IMR-90 (cell line): ENCODE results near the gene ZNF335. TPM values are rescaled to one million over a fixed set of nuclear protein-coding genes. Genes with fewer than 3 reads are reported as not detected.

Source experiments
- ATAC-seq: fragments of 200-7000 bp; cut with Tn5 transposase; 2 replicates; pipeline ENCODE4 v1.9.1; 2020; ENCODE audit warnings: low read depth, mild to moderate bottlenecking, moderate library complexity
- BruUV-seq: library from RNA; stranded (reverse); fragments of 400-500 nt; replicated peaks from 2 replicates; lab custom pipeline; 2021; lab: Mats Ljungman, UMichigan
- CTCF ChIA-PET: fragments of 300-600 bp; formaldehyde crosslinking; extraction: SDS; loops from one replicate; lab custom pipeline; 2021; ENCODE audit warnings: antibody characterized with exemption; lab: Yijun Ruan, JAX
- POLR2A ChIA-PET: fragments of 300-600 bp; sonication (Branson Sonifier 250); formaldehyde crosslinking; loops from one replicate; lab custom pipeline; 2022; ENCODE audit warnings: antibody characterized with exemption; ENCODE audit not compliant: unreplicated experiment; lab: Charles Lee
- DNase-seq: peaks from one replicate; pipeline ENCODE4 v3.0.0; 2013
- H2AFZ ChIP-seq: replicated peaks from 2 replicates; pipeline ENCODE3; 2013; ENCODE audit warnings: low read length, mild to moderate bottlenecking; ENCODE audit not compliant: poor library complexity
- H2AK5ac ChIP-seq: 2 replicates; pipeline ENCODE4 v1.6.1; 2013; ENCODE audit warnings: low read depth, low read length, inconsistent platforms
- H2AK9ac ChIP-seq: replicated peaks from 2 replicates; pipeline ENCODE3; 2013; ENCODE audit warnings: mild to moderate bottlenecking, low read depth, low read length, moderate library complexity; ENCODE audit not compliant: poor library complexity
- H2BK120ac ChIP-seq: 2 replicates; pipeline ENCODE4 v1.6.1; 2013; ENCODE audit warnings: low read depth, low read length, inconsistent platforms
- H2BK15ac ChIP-seq: 3 replicates; pipeline ENCODE4 v1.6.1; 2013; ENCODE audit warnings: low read depth, low read length, inconsistent platforms
- H2BK20ac ChIP-seq: 2 replicates; pipeline ENCODE4 v1.6.1; 2013; ENCODE audit warnings: low read depth, mild to moderate bottlenecking, inconsistent platforms, low read length, moderate library complexity
- H2BK5ac ChIP-seq: 2 replicates; pipeline ENCODE4 v1.6.1; 2013; ENCODE audit warnings: mild to moderate bottlenecking, low read depth, low read length, inconsistent platforms; ENCODE audit not compliant: poor library complexity, severe bottlenecking
- H3K14ac ChIP-seq: replicated peaks from 2 replicates; pipeline ENCODE4 v1.6.1; 2013; ENCODE audit warnings: low read depth, low read length, inconsistent platforms
- H3K18ac ChIP-seq: 2 replicates; pipeline ENCODE4 v1.6.1; 2013; ENCODE audit warnings: low read depth, low read length, control low read depth
- H3K23ac ChIP-seq: 2 replicates; pipeline ENCODE4 v1.6.1; 2013; ENCODE audit warnings: low read depth, low read length, inconsistent platforms
- H3K27ac ChIP-seq: 2 replicates; pipeline ENCODE4 v1.5.1; 2013; ENCODE audit warnings: mild to moderate bottlenecking, control low read depth, low read length; ENCODE audit not compliant: insufficient read depth
- H3K27me3 ChIP-seq: 2 replicates; pipeline ENCODE4 v1.6.1; 2013; ENCODE audit warnings: low read length; ENCODE audit not compliant: control insufficient read depth, insufficient read depth
- H3K36me3 ChIP-seq: 2 replicates; pipeline ENCODE4 v1.6.1; 2013; ENCODE audit warnings: low read length, mixed read lengths; ENCODE audit not compliant: control insufficient read depth, insufficient read depth
- H3K4ac ChIP-seq: 2 replicates; pipeline ENCODE4 v1.6.1; 2013; ENCODE audit warnings: low read depth, low read length, inconsistent platforms
- H3K4me1 ChIP-seq: 2 replicates; pipeline ENCODE4 v1.6.1; 2013; ENCODE audit warnings: low read length, mixed read lengths; ENCODE audit not compliant: control insufficient read depth, insufficient read depth
- H3K4me2 ChIP-seq: 2 replicates; pipeline ENCODE4 v1.6.1; 2013; ENCODE audit warnings: low read depth, mild to moderate bottlenecking, control low read depth, low read length, moderate library complexity
- H3K4me3 ChIP-seq: 2 replicates; pipeline ENCODE4 v1.5.1; 2013; ENCODE audit warnings: low read depth, mild to moderate bottlenecking, control low read depth, low read length, moderate library complexity; ENCODE audit not compliant: insufficient read depth
- H3K56ac ChIP-seq: 2 replicates; pipeline ENCODE4 v1.6.1; 2013; ENCODE audit warnings: low read length, inconsistent platforms; ENCODE audit not compliant: insufficient read depth; ENCODE audit errors: extremely low read depth
- H3K79me1 ChIP-seq, 2 experiments: 2 replicates each; pipeline ENCODE4 v1.6.1; 2013; ENCODE audit warnings: low read length in 2 of 2, inconsistent platforms in 1 of 2, low read depth in 1 of 2
- H3K9ac ChIP-seq: 2 replicates; pipeline ENCODE4 v1.6.1; 2013; ENCODE audit warnings: low read depth, low read length, control low read depth
- H3K9me1 ChIP-seq: 2 replicates; pipeline ENCODE4 v1.6.1; 2013; ENCODE audit warnings: low read length, inconsistent platforms; ENCODE audit not compliant: insufficient read depth
- H3K9me3 ChIP-seq: 2 replicates; pipeline ENCODE4 v1.6.1; 2013; ENCODE audit warnings: low read length; ENCODE audit not compliant: control insufficient read depth, insufficient read depth
- H4K20me1 ChIP-seq: 2 replicates; pipeline ENCODE4 v1.6.1; 2013; ENCODE audit warnings: low read length, inconsistent platforms; ENCODE audit not compliant: insufficient read depth
- H4K5ac ChIP-seq: 2 replicates; pipeline ENCODE4 v1.6.1; 2013; ENCODE audit warnings: mild to moderate bottlenecking, low read depth, low read length, control low read depth
- H4K8ac ChIP-seq, 2 experiments: 2 replicates each; pipeline ENCODE4 v1.6.1; 2013; ENCODE audit warnings: low read depth in 2 of 2, low read length in 2 of 2, control low read depth in 1 of 2, inconsistent platforms in 1 of 2
- H4K91ac ChIP-seq: 2 replicates; pipeline ENCODE4 v1.6.1; 2013; ENCODE audit warnings: low read depth, low read length, inconsistent platforms; ENCODE audit not compliant: insufficient read depth
- BHLHE40 ChIP-seq: fragments of 150-350 bp; IDR thresholded peaks from 2 replicates; pipeline ENCODE4 v1.6.1; 2016; ENCODE audit warnings: mild to moderate bottlenecking, low read depth, low read length
- CHD1 ChIP-seq: IDR thresholded peaks from 2 replicates; pipeline ENCODE4 v1.6.1; 2012; ENCODE audit warnings: low read depth, low read length, improper control_type of control experiment
- FOS ChIP-seq: fragments of 150-350 bp; IDR thresholded peaks from 2 replicates; pipeline ENCODE4 v1.6.1; 2016; ENCODE audit warnings: low read depth, low read length
- MAZ ChIP-seq: IDR thresholded peaks from 2 replicates; pipeline ENCODE4 v1.6.1; 2012; ENCODE audit warnings: low read depth, mild to moderate bottlenecking, low read length, improper control_type of control experiment, moderate library complexity, borderline replicate concordance
- MXI1 ChIP-seq: IDR thresholded peaks from 2 replicates; pipeline ENCODE4 v1.6.1; 2012; ENCODE audit warnings: low read depth, mild to moderate bottlenecking, low read length, moderate library complexity, borderline replicate concordance
- NFE2L2 ChIP-seq: fragments of 150-350 bp; IDR thresholded peaks from 2 replicates; pipeline ENCODE4 v1.6.1; 2016; ENCODE audit warnings: low read depth, mild to moderate bottlenecking, low read length
- RFX5 ChIP-seq: IDR thresholded peaks from 2 replicates; pipeline ENCODE4 v1.8.0; 2012; ENCODE audit warnings: low read depth, mild to moderate bottlenecking, low read length, moderate library complexity
- WGBS, 2 experiments: methylation state at CpG; one replicate each; pipeline versions ENCODE4 v1.1.5 to v1.1.7; 2013; ENCODE audit warnings: missing lambda C conversion rate in 2 of 2; ENCODE audit not compliant: insufficient read length in 1 of 2; ENCODE audit errors: extremely low coverage in 2 of 2; 5-methylcytosine and 5-hydroxymethylcytosine counted together
- dilution Hi-C: fragments of 300-500 bp; cut with HindIII; formaldehyde crosslinking; loops from one replicate; pipeline ENCODE4 v1.14.3; 2018; ENCODE audit warnings: low sequenced_read_pairs; ENCODE audit not compliant: unreplicated experiment
- in situ Hi-C: fragments of 300-500 bp; cut with MboI; formaldehyde crosslinking; loops from 3 replicates; pipeline ENCODE4 v1.14.3; 2019; ENCODE audit warnings: low sequenced_read_pairs, inconsistent platforms, mixed read lengths
- intact Hi-C: fragments of 100-400 bp; cut with micrococcal nuclease; formaldehyde crosslinking; loops from 2 replicates; pipeline ENCODE4 v1.10.0; 2022
- polyA plus RNA-seq, 3 experiments: library from polyadenylated mRNA; depleted of rRNA; stranded (reverse); fragments of >200 nt; gene quantifications; 2 replicates each; pipeline ENCODE4 v1.2.3, GENCODE V29; 2012; ENCODE audit warnings: low replicate concordance in 1 of 3
- total RNA-seq: library from RNA; depleted of rRNA; stranded (reverse); fragments of >200 nt; gene quantifications from 2 replicates; pipeline ENCODE4 v1.2.3, GENCODE V29; 2012
- TF ChIP-seq, protein P1 (sequence below): fragments of 150-350 bp; IDR thresholded peaks from 2 replicates; pipeline ENCODE4 v1.6.1; 2016; ENCODE audit warnings: low read depth, mild to moderate bottlenecking, low read length, moderate library complexity, borderline replicate concordance
- TF ChIP-seq, protein P2 (sequence below): conservative IDR thresholded peaks from 2 replicates; pipeline ENCODE4 v1.5.1; 2012; ENCODE audit warnings: mild to moderate bottlenecking, low read depth, low read length, improper control_type of control experiment

Gene ZNF335
- total and polyA plus RNA-seq, 2 of the 4 experiments (the other 2 are of a cell fraction) = 11.8 to 17.8 TPM

DNA sequence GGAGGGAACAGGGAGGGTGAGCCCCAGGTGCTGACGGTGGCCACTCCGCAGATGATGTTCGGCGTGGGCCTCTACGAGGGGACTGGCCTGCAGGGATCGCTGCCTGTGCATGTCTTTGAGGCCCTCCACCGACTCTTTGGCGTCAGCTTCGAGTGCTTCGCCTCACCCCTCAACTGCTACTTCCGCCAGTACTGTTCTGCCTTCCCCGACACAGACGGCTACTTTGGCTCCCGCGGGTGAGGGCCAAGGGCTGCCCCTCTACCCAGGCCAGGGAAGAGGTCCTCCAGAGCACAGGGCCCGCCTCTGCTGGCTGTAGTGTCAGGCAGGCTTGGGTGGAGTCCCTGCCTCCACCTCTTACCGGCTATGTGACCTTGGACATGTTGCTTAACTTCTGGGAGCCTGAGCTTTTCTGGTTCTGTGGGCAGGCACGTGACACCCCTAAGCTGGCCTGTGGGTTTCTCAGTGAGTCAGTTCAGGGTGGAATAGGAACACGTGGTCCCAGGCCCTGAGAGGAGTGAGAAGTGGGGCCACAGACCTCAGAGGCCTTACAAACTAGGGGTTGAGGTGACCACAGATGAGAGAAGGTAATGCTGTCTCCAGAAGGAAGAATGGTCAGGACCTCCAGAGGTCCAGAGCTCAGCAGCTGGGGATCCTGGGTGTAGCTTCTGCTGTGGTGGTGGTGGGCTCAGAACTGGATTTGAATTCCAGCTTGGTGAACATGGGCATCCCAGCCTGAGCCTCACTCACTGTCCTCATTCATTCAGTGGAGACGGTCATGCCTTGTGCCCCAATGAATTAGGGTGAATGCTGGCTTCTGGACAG, 25.6 kb downstream of the ZNF335 start:
- H3K27me3 ChIP-seq = no peaks in the 10 kb centered on the region
- ChIA-PET CTCF (interaction anchor here (0.6 kb wide), 1 partner anchor 24 kb away, joined by 4 read pairs; no protein-coding TSS in a partner anchor), POLR2A (no interaction called here)
- no peak for ATAC-seq
- DNase-seq = no peak
- no peak overlapping the region for H2AK5ac ChIP-seq
- H3K27ac ChIP-seq = no peak overlapping the region
- H3K4me2 ChIP-seq = no peak overlapping the region
- peaks cover 84% of the 10 kb centered on the region for H3K36me3 ChIP-seq
- H2BK120ac ChIP-seq = no peak overlapping the region
- no peak overlapping the region for H4K5ac ChIP-seq
- H2BK5ac ChIP-seq = no peak overlapping the region
- intact Hi-C loops = no loop called here
- H4K20me1 ChIP-seq = peaks cover 7% of the 10 kb centered on the region; the same call in 1 of the 2 replicates
- dilution Hi-C loops = no loop called here
- no peak overlapping the region for H3K9ac ChIP-seq
- H3K9me3 ChIP-seq = no peaks in the 10 kb centered on the region
- no peaks in the 10 kb centered on the region for H3K4me1 ChIP-seq
- H2BK20ac ChIP-seq = no peak overlapping the region
- H3K79me1 ChIP-seq = no peaks in the 10 kb centered on the region; a peak in 1 of 4 replicates
- H3K23ac ChIP-seq = no peak overlapping the region
- no peak overlapping the region for H2AFZ ChIP-seq
- H3K14ac ChIP-seq = no peak overlapping the region
- H4K8ac ChIP-seq = no peak overlapping the region
- no peak overlapping the region for H3K4ac ChIP-seq
- no peak overlapping the region for H3K56ac ChIP-seq
- TF ChIP-seq NFE2L2 (no peak), MXI1 (no peak), RFX5 (no peak), FOS (no peak), CHD1 (no peak), BHLHE40 (no peak), MAZ (no peak)
- TF ChIP-seq, protein P1, sequence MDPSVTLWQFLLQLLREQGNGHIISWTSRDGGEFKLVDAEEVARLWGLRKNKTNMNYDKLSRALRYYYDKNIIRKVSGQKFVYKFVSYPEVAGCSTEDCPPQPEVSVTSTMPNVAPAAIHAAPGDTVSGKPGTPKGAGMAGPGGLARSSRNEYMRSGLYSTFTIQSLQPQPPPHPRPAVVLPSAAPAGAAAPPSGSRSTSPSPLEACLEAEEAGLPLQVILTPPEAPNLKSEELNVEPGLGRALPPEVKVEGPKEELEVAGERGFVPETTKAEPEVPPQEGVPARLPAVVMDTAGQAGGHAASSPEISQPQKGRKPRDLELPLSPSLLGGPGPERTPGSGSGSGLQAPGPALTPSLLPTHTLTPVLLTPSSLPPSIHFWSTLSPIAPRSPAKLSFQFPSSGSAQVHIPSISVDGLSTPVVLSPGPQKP = no peak
- TF ChIP-seq, protein P2, sequence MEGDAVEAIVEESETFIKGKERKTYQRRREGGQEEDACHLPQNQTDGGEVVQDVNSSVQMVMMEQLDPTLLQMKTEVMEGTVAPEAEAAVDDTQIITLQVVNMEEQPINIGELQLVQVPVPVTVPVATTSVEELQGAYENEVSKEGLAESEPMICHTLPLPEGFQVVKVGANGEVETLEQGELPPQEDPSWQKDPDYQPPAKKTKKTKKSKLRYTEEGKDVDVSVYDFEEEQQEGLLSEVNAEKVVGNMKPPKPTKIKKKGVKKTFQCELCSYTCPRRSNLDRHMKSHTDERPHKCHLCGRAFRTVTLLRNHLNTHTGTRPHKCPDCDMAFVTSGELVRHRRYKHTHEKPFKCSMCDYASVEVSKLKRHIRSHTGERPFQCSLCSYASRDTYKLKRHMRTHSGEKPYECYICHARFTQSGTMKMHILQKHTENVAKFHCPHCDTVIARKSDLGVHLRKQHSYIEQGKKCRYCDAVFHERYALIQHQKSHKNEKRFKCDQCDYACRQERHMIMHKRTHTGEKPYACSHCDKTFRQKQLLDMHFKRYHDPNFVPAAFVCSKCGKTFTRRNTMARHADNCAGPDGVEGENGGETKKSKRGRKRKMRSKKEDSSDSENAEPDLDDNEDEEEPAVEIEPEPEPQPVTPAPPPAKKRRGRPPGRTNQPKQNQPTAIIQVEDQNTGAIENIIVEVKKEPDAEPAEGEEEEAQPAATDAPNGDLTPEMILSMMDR = no peak
- no peak overlapping the region for H2AK9ac ChIP-seq
- in situ Hi-C loops = no loop called here
- H3K18ac ChIP-seq = no peak overlapping the region
- no peak overlapping the region for H3K4me3 ChIP-seq
- H2BK15ac ChIP-seq = no peak overlapping the region
- H4K91ac ChIP-seq = no peak overlapping the region
- 0 out of 2 replicates have a peak, but pooled peaks cover 3% of the 10 kb centered on the region for H3K9me1 ChIP-seq
- WGBS, 2 experiments = 95% methylated on average over 7 of the region's 20 CpGs; no CpG with 5 or more reads in 1 of the 2 experiments
- no TSS peak for BruUV-seq
